HL-60 (cell line): ENCODE results near the gene RBFOX2.

ENCODE experiments used
- DNase-seq, 2 experiments: peaks; one replicate each; pipeline ENCODE4 v3.0.0-alpha.2; 2010 to 2020; ENCODE audit warnings: low read depth in 1 of 2, low spot score in 1 of 2
- H3K27ac ChIP-seq: fragments of 250-450 bp; sonication (Bioruptor Pico); replicated peaks from 2 replicates; pipeline ENCODE4 v1.5.1; 2020; ENCODE audit warnings: mild to moderate bottlenecking, moderate library complexity
- H3K27me3 ChIP-seq: fragments of 250-450 bp; sonication (Bioruptor Pico); 2 replicates; pipeline ENCODE4 v1.5.1; 2021; ENCODE audit warnings: mild to moderate bottlenecking, moderate library complexity; ENCODE audit not compliant: insufficient read depth, poor library complexity, severe bottlenecking
- H3K4me3 ChIP-seq: replicated peaks from 2 replicates; pipeline ENCODE4 v1.5.1; 2011; ENCODE audit warnings: mild to moderate bottlenecking, control low read depth, low read length; ENCODE audit not compliant: insufficient read depth
- GABPA ChIP-seq: IDR thresholded peaks from 2 replicates; pipeline ENCODE4 v1.6.1; 2012; ENCODE audit warnings: low read depth
- POLR2AphosphoS5 ChIP-seq: IDR thresholded peaks from 2 replicates; pipeline ENCODE4 v1.6.1; 2012; ENCODE audit warnings: low read depth
- SPI1 ChIP-seq: IDR thresholded peaks from 2 replicates; pipeline ENCODE4 v1.6.1; 2012; ENCODE audit warnings: low read depth, mild to moderate bottlenecking, borderline replicate concordance
- TF ChIP-seq, protein P1 (sequence below): IDR thresholded peaks from 2 replicates; pipeline ENCODE4 v1.6.1; 2012; ENCODE audit warnings: low read depth; ENCODE audit not compliant: insufficient replicate concordance
- TF ChIP-seq, protein P2 (sequence below): IDR thresholded peaks from one replicate; pipeline ENCODE4 v1.5.1; 2011; ENCODE audit warnings: low read length, control low read depth, inconsistent platforms; ENCODE audit not compliant: insufficient read depth

The RBFOX2 gene

GRCh38 chr22:35896111-35896705 lies 132.4 kb downstream of the RBFOX2 start:
- no peak overlapping the region for H3K4me3 ChIP-seq
- TF ChIP-seq, protein P1, sequence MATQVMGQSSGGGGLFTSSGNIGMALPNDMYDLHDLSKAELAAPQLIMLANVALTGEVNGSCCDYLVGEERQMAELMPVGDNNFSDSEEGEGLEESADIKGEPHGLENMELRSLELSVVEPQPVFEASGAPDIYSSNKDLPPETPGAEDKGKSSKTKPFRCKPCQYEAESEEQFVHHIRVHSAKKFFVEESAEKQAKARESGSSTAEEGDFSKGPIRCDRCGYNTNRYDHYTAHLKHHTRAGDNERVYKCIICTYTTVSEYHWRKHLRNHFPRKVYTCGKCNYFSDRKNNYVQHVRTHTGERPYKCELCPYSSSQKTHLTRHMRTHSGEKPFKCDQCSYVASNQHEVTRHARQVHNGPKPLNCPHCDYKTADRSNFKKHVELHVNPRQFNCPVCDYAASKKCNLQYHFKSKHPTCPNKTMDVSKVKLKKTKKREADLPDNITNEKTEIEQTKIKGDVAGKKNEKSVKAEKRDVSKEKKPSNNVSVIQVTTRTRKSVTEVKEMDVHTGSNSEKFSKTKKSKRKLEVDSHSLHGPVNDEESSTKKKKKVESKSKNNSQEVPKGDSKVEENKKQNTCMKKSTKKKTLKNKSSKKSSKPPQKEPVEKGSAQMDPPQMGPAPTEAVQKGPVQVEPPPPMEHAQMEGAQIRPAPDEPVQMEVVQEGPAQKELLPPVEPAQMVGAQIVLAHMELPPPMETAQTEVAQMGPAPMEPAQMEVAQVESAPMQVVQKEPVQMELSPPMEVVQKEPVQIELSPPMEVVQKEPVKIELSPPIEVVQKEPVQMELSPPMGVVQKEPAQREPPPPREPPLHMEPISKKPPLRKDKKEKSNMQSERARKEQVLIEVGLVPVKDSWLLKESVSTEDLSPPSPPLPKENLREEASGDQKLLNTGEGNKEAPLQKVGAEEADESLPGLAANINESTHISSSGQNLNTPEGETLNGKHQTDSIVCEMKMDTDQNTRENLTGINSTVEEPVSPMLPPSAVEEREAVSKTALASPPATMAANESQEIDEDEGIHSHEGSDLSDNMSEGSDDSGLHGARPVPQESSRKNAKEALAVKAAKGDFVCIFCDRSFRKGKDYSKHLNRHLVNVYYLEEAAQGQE: no peak
- TF ChIP-seq GABPA: no peak
- TF ChIP-seq, protein P2, sequence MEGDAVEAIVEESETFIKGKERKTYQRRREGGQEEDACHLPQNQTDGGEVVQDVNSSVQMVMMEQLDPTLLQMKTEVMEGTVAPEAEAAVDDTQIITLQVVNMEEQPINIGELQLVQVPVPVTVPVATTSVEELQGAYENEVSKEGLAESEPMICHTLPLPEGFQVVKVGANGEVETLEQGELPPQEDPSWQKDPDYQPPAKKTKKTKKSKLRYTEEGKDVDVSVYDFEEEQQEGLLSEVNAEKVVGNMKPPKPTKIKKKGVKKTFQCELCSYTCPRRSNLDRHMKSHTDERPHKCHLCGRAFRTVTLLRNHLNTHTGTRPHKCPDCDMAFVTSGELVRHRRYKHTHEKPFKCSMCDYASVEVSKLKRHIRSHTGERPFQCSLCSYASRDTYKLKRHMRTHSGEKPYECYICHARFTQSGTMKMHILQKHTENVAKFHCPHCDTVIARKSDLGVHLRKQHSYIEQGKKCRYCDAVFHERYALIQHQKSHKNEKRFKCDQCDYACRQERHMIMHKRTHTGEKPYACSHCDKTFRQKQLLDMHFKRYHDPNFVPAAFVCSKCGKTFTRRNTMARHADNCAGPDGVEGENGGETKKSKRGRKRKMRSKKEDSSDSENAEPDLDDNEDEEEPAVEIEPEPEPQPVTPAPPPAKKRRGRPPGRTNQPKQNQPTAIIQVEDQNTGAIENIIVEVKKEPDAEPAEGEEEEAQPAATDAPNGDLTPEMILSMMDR: no peak
- no peak for TF ChIP-seq SPI1
- no peak for TF ChIP-seq POLR2AphosphoS5
- H3K27me3 ChIP-seq: peaks cover 2% of the 10 kb centered on the region
- no peak for DNase-seq
- no peak overlapping the region for H3K27ac ChIP-seq

GRCh38 chr22:35894937-35895708 lies 133.5 kb downstream of the RBFOX2 start:
- DNase-seq: no peak
- Histone ChIP-seq H3K4me3 (no peak overlapping the region), H3K27ac (no peak overlapping the region), H3K27me3 (peaks cover 2% of the 10 kb centered on the region)
- TF ChIP-seq POLR2AphosphoS5: no peak
- TF ChIP-seq, protein P2: no peak
- TF ChIP-seq, protein P1: no peak
- TF ChIP-seq SPI1: no peak
- TF ChIP-seq GABPA: no peak

DNA sequence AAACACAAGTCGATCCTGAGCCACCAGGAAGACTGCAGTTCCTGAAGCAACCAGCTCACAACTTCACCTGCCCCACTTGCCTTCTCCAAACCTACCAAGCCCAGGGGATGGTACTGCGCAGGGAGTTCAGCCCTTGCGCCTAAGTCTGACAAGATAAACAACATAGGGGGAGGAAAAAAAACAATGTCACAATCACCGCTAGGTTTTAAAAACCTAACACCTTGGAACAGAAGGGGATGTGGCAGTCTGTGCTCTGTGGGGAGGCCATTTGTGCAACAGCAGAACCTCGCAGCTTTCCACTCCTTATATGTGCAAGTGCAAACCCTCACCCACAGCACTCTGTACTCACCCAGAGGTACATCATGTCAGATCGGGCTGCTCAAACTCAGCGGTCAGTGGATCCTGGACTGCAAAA lies 134.2 kb downstream of the RBFOX2 start:
- H3K4me3 ChIP-seq: no peak overlapping the region
- H3K27ac ChIP-seq: no peak overlapping the region

More for the DNA sequence above, 134.2 kb downstream of the RBFOX2 start:
- TF ChIP-seq SPI1: no peak
- TF ChIP-seq, protein P2: no peak
- TF ChIP-seq, protein P1: no peak
- TF ChIP-seq GABPA: no peak
- no peak for TF ChIP-seq POLR2AphosphoS5
- DNase-seq: no peak
- H3K27me3 ChIP-seq: peaks cover 2% of the 10 kb centered on the region
